ENCODE data around the gene HTT. TPM values are rescaled to one million over a fixed set of nuclear protein-coding genes. Genes with fewer than 3 reads are reported as not detected.

HTT gene
- total RNA-seq, 1 donor from 2014 or later, result 20.0 TPM

- peaks cover 23% of the 10 kb centered on the region for H3K4me1 ChIP-seq
- H3K9me3 ChIP-seq (replicated peaks), result peaks cover 12% of the 10 kb centered on the region
- intact Hi-C loops (cut with micrococcal nuclease), result no loop called here
- H3K27me3 ChIP-seq (ENCODE audit: low read depth), result peaks cover 24% of the 10 kb centered on the region
- no peak for DNase-seq
- H3K4me3 ChIP-seq, result no peak overlapping the region
- H3K27ac ChIP-seq (replicated peaks), result no peak overlapping the region
- no peaks in the 10 kb centered on the region for H3K36me3 ChIP-seq
- TF ChIP-seq CTCF (IDR thresholded peaks at IDR 0.05; ENCODE audit: borderline replicate concordance), result no peak
Observed at GRCh38 chr4:3285558-3286334, 211.3 kb downstream of the HTT start.

- no peak for DNase-seq
- H3K9me3 ChIP-seq (replicated peaks), result peaks cover 9% of the 10 kb centered on the region
- H3K27ac ChIP-seq (replicated peaks), result no peak overlapping the region
- H3K27me3 ChIP-seq (ENCODE audit: low read depth), result peaks cover 24% of the 10 kb centered on the region
- intact Hi-C loops (cut with micrococcal nuclease), result no loop called here
- peaks cover 31% of the 10 kb centered on the region for H3K4me1 ChIP-seq
- no peak for TF ChIP-seq CTCF (IDR thresholded peaks at IDR 0.05; ENCODE audit: borderline replicate concordance)
- H3K4me3 ChIP-seq, result no peak overlapping the region
- no peaks in the 10 kb centered on the region for H3K36me3 ChIP-seq
Observed at GRCh38 chr4:3286335-3287175, 212.1 kb downstream of the HTT start.

DNA sequence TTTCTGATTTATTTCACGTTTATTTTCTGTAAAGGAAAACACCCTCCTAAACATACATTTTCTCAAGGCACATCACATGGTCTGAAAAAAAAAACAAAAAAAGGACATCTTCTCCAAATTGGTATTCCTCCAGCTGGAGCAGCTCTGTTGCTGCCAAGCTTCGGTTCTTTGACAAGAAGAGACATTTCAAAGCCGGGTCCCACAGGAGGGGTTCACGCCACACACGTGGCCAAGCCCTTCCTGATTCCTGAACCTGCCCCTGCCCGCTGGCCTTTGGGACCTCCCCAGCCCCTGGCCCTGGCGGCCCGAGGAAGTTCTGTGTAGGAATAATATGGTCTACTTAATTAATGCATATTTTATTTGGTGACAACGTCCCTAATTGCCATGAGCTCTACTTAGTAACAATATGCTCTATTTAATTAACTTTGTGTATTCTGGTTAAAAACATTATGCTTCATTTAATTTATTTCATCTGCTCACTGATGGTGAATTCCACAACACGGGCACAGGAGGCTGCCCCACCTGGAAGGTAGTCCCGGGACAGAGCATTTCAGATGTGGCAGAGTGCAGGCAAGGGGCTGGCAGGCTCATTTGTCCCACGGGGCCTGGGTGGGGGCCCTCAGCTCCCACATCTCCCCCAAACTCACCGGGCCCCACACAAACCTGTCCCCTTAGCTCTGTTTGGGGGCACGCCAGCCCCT is 212.9 kb downstream of the HTT start:
- no peak for TF ChIP-seq CTCF (IDR thresholded peaks at IDR 0.05; ENCODE audit: borderline replicate concordance)
- Histone ChIP-seq H3K4me3 (no peak overlapping the region), H3K27ac (replicated peaks) (peak overlapping the region; percentile 45), H3K27me3 (ENCODE audit: low read depth) (peaks cover 24% of the 10 kb centered on the region), H3K36me3 (no peaks in the 10 kb centered on the region), H3K4me1 (peaks cover 40% of the 10 kb centered on the region), H3K9me3 (replicated peaks) (peaks cover under 1% of the 10 kb centered on the region)
- intact Hi-C loops (cut with micrococcal nuclease), result no loop called here
- DNase-seq, result no peak

DNA sequence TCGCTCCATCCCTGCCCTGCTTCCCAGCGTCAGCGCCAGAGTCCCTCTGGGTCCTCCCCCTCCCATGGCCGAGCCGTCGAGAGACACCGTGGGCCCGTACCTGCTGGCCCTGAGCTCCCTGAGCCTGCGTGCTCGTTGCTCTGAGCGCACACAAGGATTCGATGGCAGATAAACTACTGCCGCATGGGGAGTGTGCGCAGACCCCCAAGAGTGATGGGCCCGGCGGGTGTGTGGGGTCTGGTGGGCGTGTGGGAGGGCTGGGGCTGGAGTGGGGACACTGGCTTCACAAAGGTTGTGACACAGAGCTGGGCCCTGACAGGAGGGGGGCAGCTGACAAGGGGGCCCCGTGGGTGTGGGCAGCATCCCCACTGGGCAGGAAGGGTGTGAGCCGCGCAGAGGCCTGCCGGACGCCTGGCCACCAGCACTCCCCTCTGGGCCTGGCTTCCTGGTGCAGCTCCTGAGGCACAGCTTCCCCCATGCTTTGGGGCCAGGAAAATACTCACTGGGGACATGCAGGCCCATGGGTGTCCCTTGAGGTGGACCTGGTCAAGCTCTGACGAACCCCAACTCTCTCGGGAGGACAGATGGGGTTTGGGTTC is 213.6 kb downstream of the HTT start:
- no peak for DNase-seq
- Histone ChIP-seq H3K4me1 (peaks cover 41% of the 10 kb centered on the region), H3K4me3 (no peak overlapping the region), H3K27me3 (ENCODE audit: low read depth) (peaks cover 24% of the 10 kb centered on the region), H3K27ac (replicated peaks) (peak overlapping the region; percentile 45), H3K36me3 (no peaks in the 10 kb centered on the region), H3K9me3 (replicated peaks) (no peaks in the 10 kb centered on the region)
- no peak for TF ChIP-seq CTCF (IDR thresholded peaks at IDR 0.05; ENCODE audit: borderline replicate concordance)
- intact Hi-C loops (cut with micrococcal nuclease), result no loop called here

- no peak for TF ChIP-seq CTCF (IDR thresholded peaks at IDR 0.05; ENCODE audit: borderline replicate concordance)
- H3K9me3 ChIP-seq (replicated peaks), result no peaks in the 10 kb centered on the region
- DNase-seq, result no peak
- no peaks in the 10 kb centered on the region for H3K36me3 ChIP-seq
- peaks cover 24% of the 10 kb centered on the region for H3K27me3 ChIP-seq (ENCODE audit: low read depth)
- H3K4me3 ChIP-seq, result no peak overlapping the region
- intact Hi-C loops (cut with micrococcal nuclease), result no loop called here
- H3K27ac ChIP-seq (replicated peaks), result peak overlapping the region; percentile 45
- H3K4me1 ChIP-seq, result peaks cover 45% of the 10 kb centered on the region
Observed at GRCh38 chr4:3288571-3289094, 214.2 kb downstream of the HTT start.
